SJCRH30 (cell line): ENCODE measurements around the gene CRX. TPM values are rescaled to one million over a fixed set of nuclear protein-coding genes. Genes with fewer than 3 reads are reported as not detected.
"Not testable (repeated sequence)": the region's sequence is repeated elsewhere in the genome, so short reads cannot be mapped to it uniquely, and the experiment has no call there.

Experiments used
- DNase-seq, 2 experiments: peaks; one replicate each; pipeline ENCODE4 v3.0.0-alpha.2; 2015 to 2020
- H3K27ac ChIP-seq: fragments of 250-450 bp; sonication (Bioruptor Pico); 2 replicates; pipeline ENCODE4 v1.5.1; 2020; ENCODE audit warnings: mild to moderate bottlenecking, moderate library complexity
- H3K27me3 ChIP-seq: fragments of 250-450 bp; sonication (Bioruptor Pico); 2 replicates; pipeline ENCODE4 v1.5.1; 2020; ENCODE audit warnings: mild to moderate bottlenecking, moderate library complexity
- H3K36me3 ChIP-seq: fragments of 250-450 bp; sonication (Bioruptor Pico); 2 replicates; pipeline ENCODE4 v1.5.1; 2020; ENCODE audit warnings: mild to moderate bottlenecking, moderate library complexity
- H3K4me1 ChIP-seq: fragments of 250-450 bp; sonication (Bioruptor Pico); 2 replicates; pipeline ENCODE4 v1.5.1; 2020; ENCODE audit warnings: mild to moderate bottlenecking, moderate library complexity
- H3K4me3 ChIP-seq: fragments of 250-450 bp; sonication (Bioruptor Pico); 2 replicates; pipeline ENCODE4 v1.5.1; 2020; ENCODE audit warnings: mild to moderate bottlenecking, moderate library complexity
- H3K9me3 ChIP-seq: fragments of 250-450 bp; sonication (Bioruptor Pico); replicated peaks from 2 replicates; pipeline ENCODE4 v1.5.1; 2020; ENCODE audit warnings: mild to moderate bottlenecking, moderate library complexity
- total RNA-seq: library from RNA; depleted of rRNA; stranded (reverse); fragments of >200 nt; shearing (Covaris generic); gene quantifications from 2 replicates; pipeline ENCODE4 v1.2.3, GENCODE V29; 2014

The CRX gene
- total RNA-seq, 1 experiment from 2014 or later = 0.89 TPM

GRCh38 chr19:47819858-47820257, 1.9 kb upstream of the CRX start:
- DNase-seq = peak; percentile 73 to 88
- H3K27me3 ChIP-seq = no peaks in the 10 kb centered on the region
- peak overlapping the region; percentile 32 for H3K4me3 ChIP-seq
- H3K27ac ChIP-seq = peak overlapping the region; percentile 67
- H3K4me1 ChIP-seq = peaks cover 24% of the 10 kb centered on the region
- H3K36me3 ChIP-seq = no peaks in the 10 kb centered on the region
- no peaks in the 10 kb centered on the region for H3K9me3 ChIP-seq

GRCh38 chr19:47820410-47820809, 1.3 kb upstream of the CRX start:
- Histone ChIP-seq H3K27ac (peak overlapping the region; percentile 67), H3K9me3 (no peaks in the 10 kb centered on the region), H3K4me1 (peaks cover 24% of the 10 kb centered on the region), H3K36me3 (no peaks in the 10 kb centered on the region), H3K4me3 (peak overlapping the region; percentile 32), H3K27me3 (no peaks in the 10 kb centered on the region)
- peak; percentile 79 to 89 for DNase-seq

- Histone ChIP-seq H3K27ac (no peak overlapping the region), H3K9me3 (peaks cover 2% of the 10 kb centered on the region; the same call in 1 of the 2 replicates), H3K4me3 (no peak overlapping the region), H3K4me1 (peaks cover 28% of the 10 kb centered on the region), H3K36me3 (no peaks in the 10 kb centered on the region), H3K27me3 (no peaks in the 10 kb centered on the region)
- DNase-seq = no peak
Measured at GRCh38 chr19:47824396-47824795, 2.7 kb downstream of the CRX start.

GRCh38 chr19:47826800-47827199, 5.1 kb downstream of the CRX start:
- peak; percentile 50 to 67 for DNase-seq
- Histone ChIP-seq H3K4me1 (peaks cover 6% of the 10 kb centered on the region; the same call in 1 of the 2 replicates), H3K9me3 (peaks cover 2% of the 10 kb centered on the region; the same call in 1 of the 2 replicates), H3K4me3 (no peak overlapping the region), H3K36me3 (no peaks in the 10 kb centered on the region), H3K27ac (no peak overlapping the region), H3K27me3 (no peaks in the 10 kb centered on the region)

- no peak for DNase-seq
- Histone ChIP-seq H3K27me3 (no peaks in the 10 kb centered on the region), H3K27ac (no peak overlapping the region), H3K9me3 (no peaks in the 10 kb centered on the region), H3K4me1 (no peaks in the 10 kb centered on the region), H3K4me3 (no peak overlapping the region), H3K36me3 (no peaks in the 10 kb centered on the region)
Measured at GRCh38 chr19:47832723-47833122, 11.0 kb downstream of the CRX start.

- H3K4me3 ChIP-seq = no peak overlapping the region
- H3K27ac ChIP-seq = no peak overlapping the region
- H3K27me3 ChIP-seq = no peaks in the 10 kb centered on the region
- no peak for DNase-seq
- H3K9me3 ChIP-seq = no peaks in the 10 kb centered on the region
- no peaks in the 10 kb centered on the region for H3K36me3 ChIP-seq
- peaks cover 8% of the 10 kb centered on the region; the same call in 1 of the 2 replicates for H3K4me1 ChIP-seq
Measured at GRCh38 chr19:47836038-47836437, 14.3 kb downstream of the CRX start.

- no peaks in the 10 kb centered on the region for H3K36me3 ChIP-seq
- no peak overlapping the region for H3K4me3 ChIP-seq
- peaks cover 17% of the 10 kb centered on the region for H3K4me1 ChIP-seq
- no peaks in the 10 kb centered on the region for H3K27me3 ChIP-seq
- H3K27ac ChIP-seq = no peak overlapping the region
- DNase-seq = no peak
- H3K9me3 ChIP-seq = no peaks in the 10 kb centered on the region
Measured at GRCh38 chr19:47839411-47839810, 17.7 kb downstream of the CRX start.

GRCh38 chr19:47839913-47840312, 18.2 kb downstream of the CRX start:
- Histone ChIP-seq H3K4me1 (peaks cover 17% of the 10 kb centered on the region), H3K36me3 (no peaks in the 10 kb centered on the region), H3K27me3 (no peaks in the 10 kb centered on the region), H3K27ac (no peak overlapping the region), H3K9me3 (no peaks in the 10 kb centered on the region), H3K4me3 (no peak overlapping the region)
- peak; percentile 64 to 79 for DNase-seq

GRCh38 chr19:47842941-47843340, 21.2 kb downstream of the CRX start:
- DNase-seq = peak; percentile 53 to 79

GRCh38 chr19:47848425-47848822, 26.7 kb downstream of the CRX start:
- peaks cover 23% of the 10 kb centered on the region for H3K4me1 ChIP-seq

More at GRCh38 chr19:47842941-47843340, 21.2 kb downstream of the CRX start:
- peaks cover 21% of the 10 kb centered on the region for H3K4me1 ChIP-seq
- no peaks in the 10 kb centered on the region for H3K36me3 ChIP-seq
- H3K27ac ChIP-seq = no peak overlapping the region; the same call in 1 of the 2 replicates
- H3K27me3 ChIP-seq = no peaks in the 10 kb centered on the region
- H3K4me3 ChIP-seq = no peak overlapping the region
- no peaks in the 10 kb centered on the region for H3K9me3 ChIP-seq

GRCh38 chr19:47848823-47849473, 27.2 kb downstream of the CRX start:
- peak; percentile 97 to 99 for DNase-seq
- H3K27ac ChIP-seq = peak overlapping the region; percentile 87
- H3K9me3 ChIP-seq = no peaks in the 10 kb centered on the region

More at GRCh38 chr19:47848425-47848822, 26.7 kb downstream of the CRX start:
- Histone ChIP-seq H3K27me3 (no peaks in the 10 kb centered on the region), H3K4me3 (no peak overlapping the region; the same call in 1 of the 2 replicates), H3K36me3 (no peaks in the 10 kb centered on the region), H3K27ac (peak overlapping the region; percentile 87), H3K9me3 (no peaks in the 10 kb centered on the region)
- DNase-seq = no peak

GRCh38 chr19:47853003-47853402, 31.3 kb downstream of the CRX start:
- Histone ChIP-seq H3K4me1 (peaks cover 22% of the 10 kb centered on the region), H3K27me3 (no peaks in the 10 kb centered on the region), H3K4me3 (no peak overlapping the region), H3K36me3 (no peaks in the 10 kb centered on the region), H3K9me3 (no peaks in the 10 kb centered on the region), H3K27ac (no peak overlapping the region)
- DNase-seq = no peak

More at GRCh38 chr19:47848823-47849473, 27.2 kb downstream of the CRX start:
- Histone ChIP-seq H3K4me1 (peaks cover 22% of the 10 kb centered on the region), H3K4me3 (peak overlapping the region; percentile 22), H3K36me3 (no peaks in the 10 kb centered on the region), H3K27me3 (no peaks in the 10 kb centered on the region)

GRCh38 chr19:47854459-47854858, 32.7 kb downstream of the CRX start:
- peak in 1 of 2 experiments; percentile 31 for DNase-seq
- Histone ChIP-seq H3K36me3 (no peaks in the 10 kb centered on the region), H3K4me1 (peaks cover 18% of the 10 kb centered on the region), H3K9me3 (no peaks in the 10 kb centered on the region), H3K27me3 (no peaks in the 10 kb centered on the region), H3K4me3 (no peak overlapping the region), H3K27ac (no peak overlapping the region)

- not testable (repeated sequence) for H3K9me3 ChIP-seq, H3K36me3 ChIP-seq, H3K27ac ChIP-seq, H3K4me3 ChIP-seq, H3K27me3 ChIP-seq, H3K4me1 ChIP-seq
- peak; percentile 43 to 50 for DNase-seq
Measured at GRCh38 chr19:47858231-47858630, 36.5 kb downstream of the CRX start.

GRCh38 chr19:47858646-47859285, 37.0 kb downstream of the CRX start, which contains the start of gene TPRX2:
Gene TPRX2 (plus strand): TSS chr19:47859235. CDS start chr19:47859247, 12 bp downstream.
- H3K36me3 ChIP-seq, H3K4me1 ChIP-seq, H3K4me3 ChIP-seq, DNase-seq, H3K9me3 ChIP-seq, H3K27me3 ChIP-seq, H3K27ac ChIP-seq: not testable (repeated sequence)
